NB4 (cell line): Measurements from ENCODE around the gene IDI2.

Source experiments
- POLR2A ChIP-seq: IDR thresholded peaks from 2 replicates; pipeline ENCODE4 v1.6.1; 2011; ENCODE audit warnings: mild to moderate bottlenecking; ENCODE audit not compliant: insufficient read length; ENCODE audit errors: extremely low read depth
- TF ChIP-seq, protein P1 (sequence below): IDR thresholded peaks from one replicate; pipeline ENCODE4 v1.5.1; 2012; ENCODE audit warnings: low read depth, low read length
- TF ChIP-seq, protein P2 (sequence below): IDR thresholded peaks from 2 replicates; pipeline ENCODE4 v1.6.1; 2011; ENCODE audit warnings: low read depth, low read length

DNA sequence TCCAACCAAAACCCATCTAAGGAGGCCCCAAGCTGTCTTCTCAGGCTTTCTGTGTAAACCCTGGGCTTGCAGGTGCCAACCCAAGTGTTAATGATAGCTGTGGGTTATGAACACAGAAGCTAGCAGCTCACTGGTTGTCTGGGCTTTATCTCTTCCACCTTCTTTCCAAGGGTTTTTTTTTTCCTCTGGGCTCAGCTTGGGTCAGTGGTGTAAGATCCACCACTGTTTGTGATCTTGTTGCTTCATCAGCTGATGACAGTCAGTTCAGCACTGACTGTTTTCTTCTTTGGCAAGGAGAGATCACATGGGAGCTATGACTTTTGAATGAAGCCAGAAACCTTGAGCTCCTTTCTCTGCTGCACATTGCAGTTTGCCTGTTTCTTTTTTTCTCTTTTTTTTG is 32.8 kb downstream of the IDI2 start:
- TF ChIP-seq, protein P1, sequence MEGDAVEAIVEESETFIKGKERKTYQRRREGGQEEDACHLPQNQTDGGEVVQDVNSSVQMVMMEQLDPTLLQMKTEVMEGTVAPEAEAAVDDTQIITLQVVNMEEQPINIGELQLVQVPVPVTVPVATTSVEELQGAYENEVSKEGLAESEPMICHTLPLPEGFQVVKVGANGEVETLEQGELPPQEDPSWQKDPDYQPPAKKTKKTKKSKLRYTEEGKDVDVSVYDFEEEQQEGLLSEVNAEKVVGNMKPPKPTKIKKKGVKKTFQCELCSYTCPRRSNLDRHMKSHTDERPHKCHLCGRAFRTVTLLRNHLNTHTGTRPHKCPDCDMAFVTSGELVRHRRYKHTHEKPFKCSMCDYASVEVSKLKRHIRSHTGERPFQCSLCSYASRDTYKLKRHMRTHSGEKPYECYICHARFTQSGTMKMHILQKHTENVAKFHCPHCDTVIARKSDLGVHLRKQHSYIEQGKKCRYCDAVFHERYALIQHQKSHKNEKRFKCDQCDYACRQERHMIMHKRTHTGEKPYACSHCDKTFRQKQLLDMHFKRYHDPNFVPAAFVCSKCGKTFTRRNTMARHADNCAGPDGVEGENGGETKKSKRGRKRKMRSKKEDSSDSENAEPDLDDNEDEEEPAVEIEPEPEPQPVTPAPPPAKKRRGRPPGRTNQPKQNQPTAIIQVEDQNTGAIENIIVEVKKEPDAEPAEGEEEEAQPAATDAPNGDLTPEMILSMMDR, result no peak
- TF ChIP-seq POLR2A, result no peak
- TF ChIP-seq, protein P2, sequence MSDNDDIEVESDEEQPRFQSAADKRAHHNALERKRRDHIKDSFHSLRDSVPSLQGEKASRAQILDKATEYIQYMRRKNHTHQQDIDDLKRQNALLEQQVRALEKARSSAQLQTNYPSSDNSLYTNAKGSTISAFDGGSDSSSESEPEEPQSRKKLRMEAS, result no peak
